ENCODE results near the gene KIF26B.
A peak's percentile ranks its signal among the peaks of the same experiment; 100 is the strongest.

Gene KIF26B

GRCh38 chr1:245197911-245198379, 43.2 kb downstream of the KIF26B start:
- TF ChIP-seq CTCF (IDR thresholded peaks at IDR 0.05; ENCODE audit: low read depth, low read length, missing control alignments), result no peak
- Histone ChIP-seq H3K27ac (no peak overlapping the region), H3K27me3 (replicated peaks) (no peaks in the 10 kb centered on the region), H3K36me3 (replicated peaks) (no peaks in the 10 kb centered on the region), H3K4me3 (ENCODE audit: low read depth, low read length) (no peak overlapping the region)
- peak; percentile 39 for DNase-seq
- in situ Hi-C loops (cut with HindIII; ENCODE audit: low pct_ligation_motif_present, low sequenced_read_pairs), result no loop called here

GRCh38 chr1:245198748-245199516, 44.1 kb downstream of the KIF26B start:
- no peak for DNase-seq
- H3K27ac ChIP-seq, result no peak overlapping the region
- H3K4me3 ChIP-seq (ENCODE audit: low read depth, low read length), result no peak overlapping the region
- H3K36me3 ChIP-seq (replicated peaks), result no peaks in the 10 kb centered on the region
- no peak for TF ChIP-seq CTCF (IDR thresholded peaks at IDR 0.05; ENCODE audit: low read depth, low read length, missing control alignments)
- in situ Hi-C loops (cut with HindIII; ENCODE audit: low pct_ligation_motif_present, low sequenced_read_pairs), result no loop called here
- H3K27me3 ChIP-seq (replicated peaks), result no peaks in the 10 kb centered on the region

- Histone ChIP-seq H3K4me3 (ENCODE audit: low read depth, low read length) (no peak overlapping the region), H3K27me3 (replicated peaks) (no peaks in the 10 kb centered on the region), H3K27ac (no peak overlapping the region), H3K36me3 (replicated peaks) (no peaks in the 10 kb centered on the region)
- no peak for TF ChIP-seq CTCF (IDR thresholded peaks at IDR 0.05; ENCODE audit: low read depth, low read length, missing control alignments)
- DNase-seq, result no peak
- in situ Hi-C loops (cut with HindIII; ENCODE audit: low pct_ligation_motif_present, low sequenced_read_pairs), result no loop called here
These were observed 45.4 kb downstream of the KIF26B start for GRCh38 chr1:245200146-245200545.

GRCh38 chr1:245201201-245201600, 46.4 kb downstream of the KIF26B start:
- TF ChIP-seq CTCF (IDR thresholded peaks at IDR 0.05; ENCODE audit: low read depth, low read length, missing control alignments), result no peak
- no peak for DNase-seq
- Histone ChIP-seq H3K27ac (no peak overlapping the region), H3K27me3 (replicated peaks) (no peaks in the 10 kb centered on the region), H3K4me3 (ENCODE audit: low read depth, low read length) (no peak overlapping the region), H3K36me3 (replicated peaks) (no peaks in the 10 kb centered on the region)
- in situ Hi-C loops (cut with HindIII; ENCODE audit: low pct_ligation_motif_present, low sequenced_read_pairs), result no loop called here

- in situ Hi-C loops (cut with HindIII; ENCODE audit: low pct_ligation_motif_present, low sequenced_read_pairs), result no loop called here
- Histone ChIP-seq H3K27ac (no peak overlapping the region), H3K27me3 (replicated peaks) (no peaks in the 10 kb centered on the region), H3K4me3 (ENCODE audit: low read depth, low read length) (no peak overlapping the region), H3K36me3 (replicated peaks) (no peaks in the 10 kb centered on the region)
- no peak for TF ChIP-seq CTCF (IDR thresholded peaks at IDR 0.05; ENCODE audit: low read depth, low read length, missing control alignments)
- no peak for DNase-seq
These were observed 47.0 kb downstream of the KIF26B start for GRCh38 chr1:245201827-245202226.

GRCh38 chr1:245205396-245205795, 50.6 kb downstream of the KIF26B start:
- H3K4me3 ChIP-seq (ENCODE audit: low read depth, low read length), result no peak overlapping the region
- H3K27ac ChIP-seq, result no peak overlapping the region
- in situ Hi-C loops (cut with HindIII; ENCODE audit: low pct_ligation_motif_present, low sequenced_read_pairs), result no loop called here
- H3K27me3 ChIP-seq (replicated peaks), result no peaks in the 10 kb centered on the region
- TF ChIP-seq CTCF (IDR thresholded peaks at IDR 0.05; ENCODE audit: low read depth, low read length, missing control alignments), result no peak
- H3K36me3 ChIP-seq (replicated peaks), result no peaks in the 10 kb centered on the region
- DNase-seq, result no peak

Data from brain microvascular endothelial cell (primary cell).